Activated CD8-positive, alpha-beta memory T cell treated with anti-CD3 and anti-CD28 coated beads, Interleukin-2, amount 50 U/mL, for 24 hours (primary cell): ENCODE data around the gene ASAP3.
"Not testable (repeated sequence)": the region's sequence is repeated elsewhere in the genome, so short reads cannot be mapped to it uniquely, and the experiment has no call there.

ENCODE experiments used
- DNase-seq: peaks from one replicate; pipeline ENCODE4 v3.0.0-alpha.2; 2020; ENCODE audit errors: extremely low read depth

ASAP3 gene

GRCh38 chr1:23514111-23514679, 30.2 kb upstream of the ASAP3 start:
- DNase-seq, result no peak

- no peak for DNase-seq
Measured at GRCh38 chr1:23509896-23510295, 25.9 kb upstream of the ASAP3 start.

GRCh38 chr1:23506376-23507107, 22.6 kb upstream of the ASAP3 start:
- no peak for DNase-seq

- no peak for DNase-seq
Measured at GRCh38 chr1:23505851-23506250, 21.9 kb upstream of the ASAP3 start.

GRCh38 chr1:23504156-23504555, 20.2 kb upstream of the ASAP3 start:
- not testable (repeated sequence) for DNase-seq

- no peak for DNase-seq
Measured at GRCh38 chr1:23502951-23503350, 19.0 kb upstream of the ASAP3 start.

GRCh38 chr1:23500466-23500865, 16.5 kb upstream of the ASAP3 start:
- DNase-seq, result no peak

- DNase-seq, result no peak
Measured at GRCh38 chr1:23497777-23498439, 13.9 kb upstream of the ASAP3 start.

GRCh38 chr1:23496490-23497181, 12.7 kb upstream of the ASAP3 start:
- DNase-seq, result no peak

- not testable (repeated sequence) for DNase-seq
Measured at GRCh38 chr1:23494836-23495235, 10.9 kb upstream of the ASAP3 start.

GRCh38 chr1:23492776-23493175, 8.8 kb upstream of the ASAP3 start:
- not testable (repeated sequence) for DNase-seq

- no peak for DNase-seq
Measured at GRCh38 chr1:23492132-23492720, 8.2 kb upstream of the ASAP3 start.

- no peak for DNase-seq
Measured at GRCh38 chr1:23489842-23490241, 5.9 kb upstream of the ASAP3 start.

- no peak for DNase-seq
Measured at GRCh38 chr1:23485002-23485332, 988 bp upstream of the ASAP3 start.

- DNase-seq, result peak; percentile 70
Measured at GRCh38 chr1:23484253-23485001, 448 bp upstream of the ASAP3 start.

GRCh38 chr1:23481904-23482303, 2.1 kb downstream of the ASAP3 start:
- DNase-seq, result no peak

- DNase-seq, result no peak
Measured at GRCh38 chr1:23481026-23481597, 2.9 kb downstream of the ASAP3 start.

GRCh38 chr1:23480187-23481025, 3.6 kb downstream of the ASAP3 start:
- no peak for DNase-seq

GRCh38 chr1:23479666-23479941, 4.4 kb downstream of the ASAP3 start:
- DNase-seq, result no peak

- DNase-seq, result no peak
Measured at GRCh38 chr1:23478896-23479665, 4.9 kb downstream of the ASAP3 start.
